Measurements from ENCODE around the gene KRTAP10-1. TPM values are rescaled to one million over a fixed set of nuclear protein-coding genes. Genes with fewer than 3 reads are reported as not detected.

KRTAP10-1 gene
- total RNA-seq, 2 experiments from 2014 or later: not detected

- no peak for ATAC-seq
- CTCF ChIA-PET: interaction anchor here (0.6 kb wide), 1 partner anchor 21 kb away, joined by 3 read pairs; no protein-coding TSS in a partner anchor
- Mint-ChIP-seq H3K27ac (no peak overlapping the region), H3K36me3 (ENCODE audit: low read depth) (no peaks in the 10 kb centered on the region), H3K27me3 (peaks cover 6% of the 10 kb centered on the region), H3K4me1 (no peaks in the 10 kb centered on the region), H3K4me3 (no peak overlapping the region), H3K9me3 (ENCODE audit: low read depth) (peaks cover 14% of the 10 kb centered on the region)
- intact Hi-C loops (cut with DNase I, micrococcal nuclease): loop anchor here in 1 of 2 experiments (10.0 kb wide), 1 partner anchor 68 kb away; no protein-coding TSS in a partner anchor
- POLR2A ChIA-PET: interaction anchor here (0.7 kb wide), 1 partner anchor 300 kb away, joined by 3 read pairs; no protein-coding TSS in a partner anchor
- DNase-seq: no peak
Measured at GRCh38 chr21:44492567-44493385, 47.2 kb downstream of the KRTAP10-1 start.

- Mint-ChIP-seq H3K27me3 (peaks cover 6% of the 10 kb centered on the region), H3K4me3 (no peak overlapping the region), H3K36me3 (ENCODE audit: low read depth) (no peaks in the 10 kb centered on the region), H3K4me1 (peaks cover 5% of the 10 kb centered on the region), H3K9me3 (ENCODE audit: low read depth) (peaks cover 14% of the 10 kb centered on the region), H3K27ac (no peak overlapping the region)
- no peak for DNase-seq
- intact Hi-C loops (cut with DNase I, micrococcal nuclease): loop anchor here in 1 of 2 experiments (10.0 kb wide), 1 partner anchor 66 kb away; no protein-coding TSS in a partner anchor
- ATAC-seq: no peak
- ChIA-PET CTCF (interaction anchor here (0.6 to 2.2 kb wide), 2 partner anchors 11 to 21 kb away, joined by 3 to 7 read pairs; no protein-coding TSS in a partner anchor), POLR2A (no interaction called here)
Measured at GRCh38 chr21:44490816-44491215, 49.2 kb downstream of the KRTAP10-1 start.

- Mint-ChIP-seq H3K4me1 (peaks cover 5% of the 10 kb centered on the region), H3K9me3 (ENCODE audit: low read depth) (peaks cover 14% of the 10 kb centered on the region), H3K27ac (no peak overlapping the region), H3K27me3 (peaks cover 6% of the 10 kb centered on the region), H3K4me3 (no peak overlapping the region), H3K36me3 (ENCODE audit: low read depth) (no peaks in the 10 kb centered on the region)
- intact Hi-C loops (cut with DNase I, micrococcal nuclease): loop anchor here in 1 of 2 experiments (10.0 kb wide), 1 partner anchor 66 kb away; no protein-coding TSS in a partner anchor
- ChIA-PET CTCF (interaction anchor here (0.7 to 2.2 kb wide), 2 partner anchors 10 to 152 kb away, joined by 3 to 7 read pairs; no protein-coding TSS in a partner anchor), POLR2A (no interaction called here)
- DNase-seq (no peak), ATAC-seq (no peak)
Measured at GRCh38 chr21:44490405-44490804, 49.6 kb downstream of the KRTAP10-1 start.

GRCh38 chr21:44489962-44490361 is 50.0 kb downstream of the KRTAP10-1 start:
- DNase-seq (no peak), ATAC-seq (no peak)
- Mint-ChIP-seq H3K36me3 (ENCODE audit: low read depth) (no peaks in the 10 kb centered on the region), H3K9me3 (ENCODE audit: low read depth) (peaks cover 14% of the 10 kb centered on the region), H3K27me3 (peaks cover 6% of the 10 kb centered on the region), H3K4me3 (no peak overlapping the region), H3K4me1 (peaks cover 5% of the 10 kb centered on the region), H3K27ac (no peak overlapping the region)
- ChIA-PET CTCF (interaction anchor here (0.6 to 2.2 kb wide), 4 partner anchors 10 to 409 kb away, joined by 3 to 7 read pairs (median 3); no protein-coding TSS in a partner anchor), POLR2A (no interaction called here)
- intact Hi-C loops (cut with DNase I, micrococcal nuclease): loop anchor here (5.0 to 10.0 kb wide), 3 partner anchors 65 to 478 kb away; partner anchors contain the start of genes PFKL (in 1 of the 2) and TRAPPC10 (in 1 of the 2)

Other genes starting within 250 kb of the KRTAP10-1 start
- gene PFKL, start 240.1 kb downstream of the KRTAP10-1 start, total RNA-seq: 100 to 1,000 TPM; 167 to 202 TPM
- 10 to 100 TPM in 1 of 2 experiments, 1 to 10 TPM in 1; 7.3 to 11.4 TPM for gene CFAP410, start 200.8 kb downstream of the KRTAP10-1 start, total RNA-seq
- gene TRPM2, start 186.6 kb downstream of the KRTAP10-1 start, total RNA-seq: 1 to 10 TPM; 1.5 to 1.7 TPM
- 1 to 10 TPM; 2.7 to 2.9 TPM for gene LRRC3, start 84.7 kb downstream of the KRTAP10-1 start, total RNA-seq
- not detected for gene KRTAP10-2, start 11.3 kb upstream of the KRTAP10-1 start, total RNA-seq
- gene KRTAP10-3, start 18.6 kb upstream of the KRTAP10-1 start, total RNA-seq: not detected
- gene KRTAP10-4, start 33.5 kb upstream of the KRTAP10-1 start, total RNA-seq: not detected
- gene KRTAP10-5, start 40.4 kb upstream of the KRTAP10-1 start, total RNA-seq: not detected
- gene KRTAP10-6, start 52.3 kb upstream of the KRTAP10-1 start, total RNA-seq: not detected
- gene KRTAP10-7, start 60.4 kb upstream of the KRTAP10-1 start, total RNA-seq: not detected
- not detected for gene KRTAP10-8, start 71.9 kb upstream of the KRTAP10-1 start, total RNA-seq
- not detected for gene KRTAP10-9, start 86.9 kb upstream of the KRTAP10-1 start, total RNA-seq
- gene KRTAP10-10, start 97.2 kb upstream of the KRTAP10-1 start, total RNA-seq: not detected
- not detected for gene KRTAP10-11, start 106.2 kb upstream of the KRTAP10-1 start, total RNA-seq
- gene KRTAP12-4, start 114.5 kb upstream of the KRTAP10-1 start, total RNA-seq: not detected
- gene KRTAP12-3, start 117.7 kb upstream of the KRTAP10-1 start, total RNA-seq: not detected
- not detected for gene KRTAP12-2, start 126.7 kb upstream of the KRTAP10-1 start, total RNA-seq
- not detected for gene KRTAP12-1, start 142.0 kb upstream of the KRTAP10-1 start, total RNA-seq
- gene KRTAP10-12, start 157.0 kb upstream of the KRTAP10-1 start, total RNA-seq: not detected
- gene TSPEAR, start 171.4 kb upstream of the KRTAP10-1 start, total RNA-seq: not detected

Data from activated CD4-positive, alpha-beta T cell treated with anti-CD3 and anti-CD28 coated beads for 36 hours (primary cell).